RKO (cell line): ENCODE data around the gene INSYN1.
A peak's percentile ranks its signal among the peaks of the same experiment; 100 is the strongest.
"Not testable (repeated sequence)": the region's sequence is repeated elsewhere in the genome, so short reads cannot be mapped to it uniquely, and the experiment has no call there.

Experiments used
- DNase-seq: peaks from one replicate; pipeline ENCODE4 v3.0.0-alpha.2; 2016; ENCODE audit warnings: low spot score

Gene INSYN1, protein sequence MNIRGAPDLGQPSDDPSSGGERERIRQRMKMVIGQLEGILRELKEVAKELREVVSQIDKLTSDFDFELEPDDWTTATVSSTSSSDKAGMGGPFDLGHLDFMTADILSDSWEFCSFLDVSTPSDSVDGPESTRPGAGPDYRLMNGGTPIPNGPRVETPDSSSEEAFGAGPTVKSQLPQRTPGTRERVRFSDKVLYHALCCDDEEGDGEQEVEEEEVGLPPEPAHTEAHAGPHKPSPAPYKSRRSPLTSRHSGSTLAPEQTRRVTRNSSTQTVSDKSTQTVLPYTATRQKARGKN

DNA sequence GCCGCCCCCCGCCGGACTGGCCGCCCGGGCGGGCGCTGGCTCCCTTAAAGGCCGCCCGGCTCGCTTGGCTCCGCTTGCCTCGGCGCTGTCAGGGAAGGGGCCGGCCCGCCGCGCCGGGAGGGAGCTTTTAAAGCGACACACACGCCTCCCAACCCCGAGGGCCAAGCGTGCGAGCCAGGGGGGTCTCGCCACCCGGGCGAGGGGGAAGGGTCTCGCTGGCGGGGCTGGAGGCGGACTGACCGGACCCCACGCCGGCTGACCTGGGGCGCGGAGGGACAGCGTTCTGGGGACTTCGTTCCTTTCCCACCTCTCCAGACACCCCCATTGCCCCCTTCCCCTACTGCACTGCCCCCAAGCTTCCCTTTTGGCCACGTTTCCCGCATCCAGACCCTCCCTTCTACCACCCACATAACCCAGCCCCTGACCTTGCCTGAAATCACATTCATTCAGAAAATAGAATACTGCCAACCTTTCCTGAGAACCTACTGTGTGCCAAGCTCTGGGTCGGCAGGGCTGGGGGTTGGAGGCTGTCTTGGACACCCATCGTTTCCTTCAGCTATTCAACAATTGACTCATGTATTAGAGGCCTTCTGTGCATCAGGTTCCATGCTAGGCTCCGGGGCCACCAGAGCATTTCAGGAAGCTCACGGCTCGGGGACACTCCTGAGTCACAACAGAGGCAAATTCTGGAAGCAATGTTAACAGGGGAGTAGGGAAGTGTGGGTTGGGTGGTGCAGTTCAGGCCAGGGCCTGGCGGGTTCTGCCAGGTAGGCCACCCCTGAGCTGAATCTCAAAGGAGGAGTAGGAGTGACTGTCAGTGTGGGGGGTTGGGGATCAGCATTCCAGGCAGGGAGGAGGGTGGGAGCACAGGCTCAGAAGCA, at the start of gene INSYN1:
TSS of gene INSYN1 (minus strand) at position 102 of the 881 bp plus-strand sequence. CDS start 2,221 bp downstream, outside the sequence.
- no peak for DNase-seq

DNA sequence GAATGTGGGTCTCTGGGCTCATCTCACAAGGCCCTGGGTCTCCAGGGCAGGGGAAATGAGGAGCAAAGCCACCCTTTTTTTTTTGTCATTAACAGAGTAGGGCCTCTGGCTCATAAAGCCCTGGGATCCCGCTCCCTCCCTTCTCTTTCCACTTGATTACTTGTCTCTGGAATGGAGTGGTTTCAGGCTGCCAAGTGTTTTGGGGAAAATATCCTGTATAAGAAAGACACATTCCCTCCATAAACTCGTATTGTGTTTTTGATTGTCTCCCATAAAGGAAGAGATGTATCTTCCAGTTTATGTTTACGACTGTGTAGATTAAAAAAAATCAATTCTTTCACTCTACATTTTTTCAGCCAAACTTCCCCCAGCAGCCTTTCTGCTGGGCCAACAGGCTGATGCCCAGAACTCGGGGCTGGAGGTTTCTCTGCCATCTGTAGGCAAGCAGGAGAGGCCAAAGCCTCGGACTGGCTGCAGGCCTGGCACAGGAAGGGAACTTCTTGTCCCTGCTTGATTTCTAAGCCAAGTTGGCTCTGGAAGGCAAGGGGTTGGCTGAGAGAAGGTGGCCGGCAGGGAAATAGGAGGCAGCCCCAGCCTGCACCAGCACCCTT, 49.4 kb upstream of the INSYN1 start:
- no peak for DNase-seq

DNA sequence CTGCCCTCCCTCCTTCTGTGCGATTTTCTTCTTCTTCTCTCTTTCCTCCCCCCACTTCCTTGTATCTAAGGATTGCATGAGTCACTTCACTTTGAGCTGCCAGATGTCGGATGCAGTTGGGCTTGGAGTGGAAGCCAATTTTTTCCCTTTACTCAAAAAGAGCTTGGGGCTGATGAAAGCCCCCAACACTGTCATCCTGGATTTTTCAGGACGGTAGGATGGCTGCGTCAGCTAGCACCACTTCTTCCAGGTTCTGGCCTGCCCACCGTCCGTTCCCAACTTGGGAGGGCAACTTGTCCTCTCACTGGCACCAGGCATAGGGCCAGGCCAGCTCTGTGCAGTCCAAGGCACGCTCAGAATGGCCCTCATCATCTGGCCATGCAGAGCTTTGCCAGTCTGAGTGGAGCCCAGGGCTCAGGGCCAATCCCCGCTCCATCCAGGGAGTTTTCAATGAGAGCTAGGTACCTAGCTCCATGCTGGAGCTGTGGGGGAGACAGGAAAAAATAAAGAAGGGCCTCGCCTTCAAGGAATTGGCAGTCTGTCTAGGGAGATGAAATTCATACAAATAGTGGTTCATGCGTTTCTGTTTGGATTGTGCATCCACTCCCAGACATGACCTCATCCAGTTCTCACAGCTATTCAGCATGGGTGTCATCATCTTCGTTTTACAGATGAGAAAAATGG, 47.7 kb upstream of the INSYN1 start:
- no peak for DNase-seq

DNA sequence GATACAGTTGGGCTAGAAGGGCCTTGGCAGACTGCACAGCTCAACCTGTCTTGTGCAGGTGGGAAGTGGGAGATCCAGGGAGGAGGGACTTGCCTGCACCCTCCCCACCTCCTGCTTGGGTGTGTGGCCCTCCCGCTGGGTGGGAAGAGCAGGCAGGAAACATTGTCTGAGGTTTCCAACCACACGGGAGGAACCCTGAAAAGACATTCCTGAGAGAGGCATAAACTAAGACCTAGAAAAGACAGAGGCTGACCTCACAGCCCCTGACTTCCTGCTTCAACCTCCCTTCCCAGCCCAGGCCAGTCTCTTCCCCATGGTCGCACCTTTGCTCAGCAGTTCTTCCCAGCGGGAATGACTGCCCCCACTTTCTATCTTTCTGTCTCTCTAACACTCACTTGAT, 46.3 kb upstream of the INSYN1 start:
- DNase-seq = no peak

DNA sequence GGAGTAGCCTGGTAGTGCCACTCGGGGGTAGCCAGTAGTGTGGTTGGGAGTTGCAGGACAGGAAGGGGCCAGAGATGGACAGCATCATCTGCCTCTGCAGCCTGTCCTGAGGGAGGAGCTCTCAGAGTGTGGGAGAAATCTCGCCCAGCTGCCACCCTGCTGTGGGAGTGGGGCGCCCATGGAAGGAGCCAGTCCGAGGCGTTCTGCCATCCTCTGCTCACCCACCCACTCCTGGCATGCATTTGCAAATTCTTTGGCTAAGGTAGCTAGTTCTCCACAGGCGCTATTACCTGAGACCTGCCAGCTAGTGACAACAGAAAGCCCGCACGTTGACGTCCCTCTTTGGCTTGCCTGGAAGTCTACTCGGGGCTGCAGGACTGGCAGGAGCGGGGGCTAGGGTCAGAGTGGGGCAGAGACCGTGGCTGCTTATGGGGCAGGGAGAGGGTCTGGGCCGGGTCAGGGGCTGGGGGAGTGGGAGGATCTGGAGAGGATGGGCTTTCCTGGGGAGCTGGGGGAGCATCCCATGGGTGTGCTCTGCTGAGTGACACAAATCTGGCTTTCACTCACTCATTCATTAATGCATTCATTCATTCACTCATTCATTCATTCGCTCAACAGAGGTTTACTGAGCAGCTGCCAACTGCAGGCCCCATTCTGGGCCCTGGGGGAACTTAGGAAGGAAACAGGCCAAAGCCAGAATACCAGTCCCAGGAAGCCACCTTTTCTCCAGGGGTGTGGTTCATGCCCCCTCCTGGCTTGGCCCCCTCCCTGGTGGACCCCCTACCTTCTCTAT, 44.4 kb upstream of the INSYN1 start:
- DNase-seq = no peak

DNA sequence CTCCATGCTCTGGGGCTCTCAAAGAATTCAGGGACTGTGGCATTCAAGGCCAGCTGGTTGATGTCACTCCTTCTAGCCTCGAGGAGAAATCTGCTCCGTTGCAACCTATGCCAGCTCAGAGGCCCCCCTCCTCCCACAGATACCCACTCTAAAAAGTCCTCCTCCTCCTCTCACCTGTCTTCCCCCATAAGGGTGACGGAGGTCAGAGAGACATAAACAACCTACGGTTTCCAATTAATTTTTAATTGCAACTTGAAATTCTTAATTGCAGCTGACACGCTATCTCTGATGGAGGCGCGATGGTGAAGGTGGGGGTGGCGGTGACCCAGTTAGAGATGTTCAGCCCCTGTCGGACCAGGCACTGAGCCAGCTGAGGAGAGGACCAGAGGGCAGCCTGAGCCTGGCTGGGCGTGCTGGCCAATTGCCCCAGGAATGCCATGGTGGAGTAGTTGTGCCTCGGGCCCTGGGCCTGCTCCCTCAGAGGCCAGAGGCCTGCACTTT, 43.2 kb upstream of the INSYN1 start:
- no peak for DNase-seq

DNA sequence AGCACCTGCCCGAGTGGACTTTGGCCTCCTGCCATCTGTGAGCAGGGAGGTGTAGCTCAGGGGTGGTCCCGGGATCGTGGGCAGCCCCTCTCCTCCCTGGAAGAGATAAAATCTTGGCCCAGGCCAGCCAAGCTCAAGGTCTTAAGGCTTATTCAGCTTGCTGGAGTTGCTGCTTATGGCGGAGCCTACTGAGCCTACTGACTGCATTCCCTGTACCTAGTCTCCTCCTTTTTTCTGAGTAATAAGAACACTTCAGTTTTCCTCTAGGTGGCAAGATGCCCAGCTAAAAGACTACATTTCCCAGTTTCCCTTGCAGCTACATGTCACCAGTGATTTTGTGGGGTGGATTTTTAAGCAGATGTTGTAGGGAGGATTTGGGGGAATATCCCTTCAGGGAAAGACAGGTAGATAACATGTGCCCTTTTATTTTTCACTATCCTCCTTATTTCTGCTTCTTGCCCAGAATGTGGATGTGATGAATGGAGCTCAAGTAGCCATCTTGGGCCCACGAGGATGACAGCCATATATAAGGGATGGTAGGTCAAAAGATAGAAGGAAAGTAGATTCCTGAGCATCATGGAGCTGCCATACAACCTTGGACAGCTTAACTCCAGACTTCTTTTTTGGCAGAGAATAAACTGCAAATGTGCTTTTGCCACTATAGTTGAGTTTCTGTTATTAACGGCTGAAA, 41.4 kb upstream of the INSYN1 start:
- DNase-seq = peak; percentile 52

DNA sequence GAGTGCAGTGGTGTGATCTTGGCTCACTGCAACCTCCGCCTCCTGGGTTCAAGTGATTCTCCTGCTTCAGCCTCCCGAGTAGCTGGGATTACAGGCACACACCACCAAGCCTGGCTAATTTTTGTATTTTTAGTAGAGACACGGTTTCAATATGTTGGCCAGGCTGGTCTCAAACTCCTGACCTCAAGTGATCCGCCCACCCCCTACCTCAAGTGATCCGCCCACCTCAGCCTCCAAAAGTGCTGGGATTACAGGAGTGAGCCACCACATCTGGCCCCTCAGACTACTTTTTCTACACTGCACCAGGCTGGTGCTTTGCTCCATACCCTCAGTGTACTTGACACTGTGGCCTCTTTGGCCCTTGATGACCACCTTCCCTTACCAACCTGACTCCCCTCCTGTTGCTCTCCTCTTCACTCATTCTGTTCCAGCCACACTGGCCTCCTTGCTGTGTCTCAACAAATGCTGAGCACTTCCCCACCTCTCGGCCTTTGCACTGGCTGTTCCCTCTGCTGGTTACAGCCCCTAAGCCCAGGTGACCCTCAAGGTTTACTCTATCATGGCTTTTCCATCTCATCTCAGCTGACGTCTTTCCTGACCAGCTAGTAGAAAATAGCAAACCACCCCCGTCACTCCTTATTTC, 39.9 kb upstream of the INSYN1 start:
- DNase-seq = not testable (repeated sequence)

DNA sequence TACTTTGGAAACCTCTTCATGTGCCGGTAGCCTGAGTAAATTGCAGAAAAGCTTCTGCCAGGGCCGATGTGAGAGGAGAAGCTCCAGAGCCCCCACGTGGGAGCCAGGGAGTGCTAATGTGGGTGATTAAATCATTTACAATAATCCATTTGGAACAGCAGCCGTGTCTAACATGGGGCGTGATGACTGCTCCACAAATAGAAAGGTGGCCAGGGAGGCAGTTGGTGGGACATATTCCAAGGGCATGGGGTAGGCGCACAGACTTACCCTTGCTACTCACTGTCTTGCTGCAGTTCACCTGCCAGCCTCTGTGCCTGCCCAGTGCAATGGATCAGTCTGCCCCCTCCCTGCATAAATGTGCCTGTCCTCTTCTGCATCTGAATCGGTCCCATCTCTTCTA, 39.3 kb upstream of the INSYN1 start:
- DNase-seq = no peak

DNA sequence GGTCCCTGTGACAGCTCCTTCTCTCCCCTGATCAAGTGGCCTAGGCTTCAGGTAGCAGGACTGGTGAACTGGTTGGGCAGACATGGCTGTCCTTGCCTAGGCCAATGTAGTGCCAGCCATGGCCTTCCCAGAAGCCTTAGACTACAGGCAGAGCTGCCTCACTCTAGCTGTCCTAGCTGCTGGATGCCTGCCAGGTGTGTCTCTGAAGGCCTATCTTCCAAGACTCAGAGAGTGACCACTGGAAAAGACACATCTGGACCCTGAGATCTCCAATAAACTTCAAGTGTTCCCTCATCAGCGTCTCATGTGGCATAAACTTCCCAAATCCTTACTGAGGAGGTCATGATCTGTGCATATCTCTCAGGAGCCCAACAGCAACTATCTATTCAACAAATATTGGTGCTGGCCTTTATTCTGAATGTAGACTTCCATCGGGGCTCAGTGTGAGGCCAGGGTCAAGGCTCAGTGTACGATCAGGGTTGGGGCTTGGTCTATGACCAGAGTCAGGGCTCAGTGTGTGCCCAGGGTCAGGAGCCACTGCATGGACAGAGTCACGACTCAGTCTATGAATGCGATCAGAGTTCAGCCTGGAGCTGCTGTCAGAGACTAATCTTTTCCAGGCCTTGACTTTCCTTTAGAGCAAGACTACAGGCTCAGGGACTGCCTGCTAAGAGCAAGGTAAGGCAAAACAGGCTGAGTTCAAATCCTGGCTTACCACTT, 36.5 kb upstream of the INSYN1 start:
- DNase-seq = no peak

DNA sequence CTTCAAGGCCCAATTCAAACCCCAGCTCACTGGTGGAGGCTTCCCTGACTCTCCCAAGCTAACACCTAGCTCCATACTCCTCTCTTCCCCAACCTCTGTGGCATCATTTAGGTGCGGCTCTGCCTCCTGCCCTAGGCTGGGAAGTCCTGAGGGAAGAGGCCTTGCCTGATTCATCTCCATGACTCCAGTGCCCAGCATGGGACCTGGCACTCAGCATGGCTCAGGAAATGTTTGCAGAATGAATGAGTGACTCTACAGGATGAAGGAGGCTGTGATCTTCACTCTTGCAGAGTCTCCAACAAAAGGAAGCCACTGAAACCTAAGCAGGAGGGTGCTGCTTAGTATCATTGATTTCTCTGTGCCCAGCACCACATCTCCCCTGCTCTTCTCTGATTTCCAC, 34.5 kb upstream of the INSYN1 start:
- no peak for DNase-seq

DNA sequence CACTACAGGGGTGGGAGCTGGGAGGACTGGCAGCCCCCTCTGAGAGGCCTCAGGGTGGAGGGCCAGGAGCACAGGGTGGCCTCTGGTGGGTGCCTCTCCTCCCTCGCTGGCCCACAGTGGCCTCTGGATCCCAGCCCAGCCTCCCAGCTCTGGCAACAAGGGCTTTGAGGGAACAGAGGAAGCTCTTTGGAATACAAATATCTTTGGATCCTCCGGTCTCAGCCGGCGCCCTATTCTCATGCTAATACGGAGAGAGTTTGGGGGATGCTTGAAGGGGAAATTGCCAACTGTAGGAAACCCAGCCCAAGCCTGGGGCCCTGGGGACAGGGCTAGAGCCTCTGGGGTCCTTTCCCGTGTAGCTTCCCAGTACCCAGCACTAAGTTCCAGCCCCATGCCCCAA, 33.4 kb upstream of the INSYN1 start:
- no peak for DNase-seq

DNA sequence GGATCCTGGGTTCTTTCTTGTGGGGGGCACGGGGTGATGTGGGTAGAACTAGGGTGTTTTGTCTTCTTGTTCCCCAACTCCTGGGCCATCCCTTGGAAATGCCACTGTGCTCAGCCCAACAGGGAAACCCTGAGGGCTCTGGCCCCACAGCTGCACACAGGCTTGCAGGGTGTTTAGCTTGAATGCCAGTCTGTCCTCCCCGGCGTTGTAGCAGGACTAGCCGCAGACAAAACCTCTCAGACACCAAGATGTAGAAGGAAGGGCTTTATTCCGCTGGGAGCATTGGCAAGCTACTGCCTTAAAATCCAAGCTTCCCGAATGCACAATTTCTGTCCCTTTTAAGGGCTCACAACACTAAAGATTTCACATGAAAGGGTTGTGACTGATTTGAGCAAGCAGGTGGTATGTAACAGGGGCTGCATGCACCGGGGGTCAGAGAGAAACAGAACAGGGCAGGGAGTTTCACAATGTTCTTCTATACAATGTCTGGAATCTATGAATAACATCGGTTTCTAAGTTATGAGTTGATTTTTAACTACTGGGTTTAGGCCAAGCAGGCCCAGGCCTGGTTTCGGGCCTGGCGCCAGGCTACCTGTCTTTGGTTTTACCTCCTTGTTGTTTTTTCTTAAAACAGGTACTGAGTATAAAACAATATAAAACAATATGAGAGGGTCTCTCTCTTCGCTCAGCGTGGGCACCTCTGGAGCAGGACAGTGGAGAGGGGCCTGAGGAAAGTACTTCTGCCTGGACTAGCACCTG, 32.3 kb upstream of the INSYN1 start:
- not testable (repeated sequence) for DNase-seq

DNA sequence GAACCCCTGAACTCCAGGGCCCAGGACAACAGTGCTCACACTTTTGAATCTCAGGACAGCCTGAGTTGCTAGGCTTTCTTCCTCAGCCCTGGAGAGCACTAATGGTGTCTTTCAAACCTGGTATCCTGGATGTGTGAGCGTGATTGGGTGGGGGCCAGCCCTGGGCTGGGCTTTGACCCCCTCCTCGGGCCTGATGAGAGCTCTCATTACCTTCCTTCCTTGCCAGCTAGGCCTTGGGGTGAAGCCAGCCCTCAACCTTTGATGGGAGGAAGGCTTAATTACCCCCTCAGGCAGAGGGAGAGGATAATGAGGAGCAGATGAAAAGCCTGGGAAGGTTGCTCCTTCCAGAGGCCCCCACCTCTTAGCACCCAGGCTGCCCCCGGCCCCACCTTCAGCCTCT, 31.1 kb upstream of the INSYN1 start:
- no peak for DNase-seq

DNA sequence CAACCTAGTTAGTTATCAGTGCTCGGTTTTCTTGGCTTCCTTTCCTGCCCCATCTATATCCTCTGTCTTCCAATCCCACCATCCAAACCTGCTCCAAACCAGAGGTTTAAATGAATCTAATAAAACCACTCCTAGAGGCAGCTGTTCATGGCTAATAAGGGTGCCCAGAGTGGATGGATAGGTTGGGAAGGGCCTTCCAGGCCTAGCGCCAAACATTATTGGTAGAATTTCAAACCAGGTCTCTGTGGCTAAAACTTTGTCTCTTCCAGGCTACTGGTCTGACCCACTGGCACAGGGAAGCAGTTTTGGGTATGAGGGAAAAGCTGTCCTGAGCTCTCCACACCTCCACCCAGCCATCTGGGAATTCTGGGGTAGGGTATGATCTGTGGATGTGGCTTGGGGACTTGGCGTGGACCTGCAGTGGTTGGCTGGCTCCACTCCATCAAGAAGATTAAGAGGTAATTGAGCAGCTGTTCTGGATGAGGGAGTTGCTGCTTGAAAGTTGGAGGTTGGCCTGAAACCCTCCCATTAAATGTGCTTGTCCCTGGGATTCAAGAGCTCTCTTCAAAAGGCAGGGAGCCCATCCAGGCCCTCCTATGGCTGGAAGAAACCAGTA, 29.3 kb upstream of the INSYN1 start:
- DNase-seq = no peak

DNA sequence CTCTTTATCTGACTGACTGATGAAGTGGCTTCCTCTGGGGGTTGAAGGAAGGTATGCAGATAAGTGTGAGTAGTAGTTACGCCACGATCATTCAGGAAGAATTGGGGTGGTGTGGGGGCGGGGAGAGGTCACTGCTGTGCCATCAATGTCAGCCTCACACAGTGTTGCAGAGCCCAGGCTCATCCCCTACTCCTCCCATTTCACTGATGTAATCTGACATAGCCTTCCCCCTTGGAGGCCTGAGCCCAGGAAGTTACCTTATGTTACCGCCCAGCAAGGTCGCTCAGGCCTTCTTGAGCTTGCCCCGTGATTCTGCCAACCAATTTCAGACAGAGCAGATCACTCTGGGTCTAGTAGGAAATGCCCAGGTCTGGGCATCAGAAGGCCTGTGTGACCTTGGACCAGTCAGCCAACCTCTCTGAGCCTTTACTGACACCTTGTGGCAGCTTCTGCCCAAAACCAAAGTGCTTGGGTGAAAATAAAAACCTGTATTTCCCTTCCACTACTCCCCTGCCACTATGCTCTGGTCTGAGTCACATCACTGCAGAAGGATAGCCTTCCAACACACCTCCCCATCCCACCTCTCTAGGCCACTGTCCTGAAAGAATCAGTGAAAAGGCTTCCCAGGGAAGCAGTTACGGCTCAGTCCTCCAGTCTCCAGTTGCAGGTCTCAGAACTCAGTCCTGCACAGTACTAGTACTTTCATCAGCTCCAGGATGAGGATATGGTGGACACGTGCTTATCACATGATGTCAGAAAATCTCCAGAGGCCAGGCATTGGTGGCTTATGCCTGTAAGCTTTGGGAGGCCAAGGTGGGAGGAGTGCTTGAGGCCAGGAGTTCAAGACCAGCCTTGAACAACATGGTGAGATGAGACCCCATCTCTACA, 28.1 kb upstream of the INSYN1 start:
- DNase-seq = peak; percentile 31

DNA sequence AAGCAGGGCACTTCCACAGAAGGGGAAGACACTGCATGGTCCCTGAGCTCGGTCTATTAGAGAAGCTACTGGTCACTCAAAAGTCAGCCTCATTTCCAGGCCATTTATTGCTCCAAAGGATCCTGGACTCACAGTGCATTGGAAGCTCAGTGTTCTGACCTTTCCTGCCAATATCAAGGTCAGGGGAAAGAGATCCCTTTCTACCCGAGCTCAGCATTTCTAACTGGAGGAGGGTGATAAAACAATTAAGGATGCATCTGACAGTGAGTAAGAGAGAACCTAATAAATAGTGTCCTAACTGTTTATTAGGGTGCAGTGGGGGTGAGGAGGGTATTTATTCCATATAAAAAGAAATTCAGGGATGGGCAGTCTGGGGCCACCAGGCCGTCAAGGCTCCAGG, 26.8 kb upstream of the INSYN1 start:
- no peak for DNase-seq
